Large intestine (tissue), 3 donors: ENCODE data around the gene HLA-E. TPM values are rescaled to one million over a fixed set of nuclear protein-coding genes. Genes with fewer than 3 reads are reported as not detected.
A peak's percentile ranks its signal among the peaks of the same experiment; 100 is the strongest.
"Not testable (repeated sequence)": the region's sequence is repeated elsewhere in the genome, so short reads cannot be mapped to it uniquely, and the experiment has no call there.

Experiments
- DNase-seq, 2 donors: peaks; one replicate each; pipeline versions ENCODE4 v3.0.0 to v3.0.0-alpha.2; 2013
- H3K27ac ChIP-seq: one replicate; pipeline ENCODE4 v1.5.1; 2013; ENCODE audit warnings: low read length
- H3K27me3 ChIP-seq: 2 replicates; pipeline ENCODE4 v1.6.1; 2013; ENCODE audit warnings: low read length; ENCODE audit not compliant: control insufficient read depth, insufficient read depth
- H3K36me3 ChIP-seq: 2 replicates; pipeline ENCODE4 v1.6.1; 2013; ENCODE audit warnings: low read length; ENCODE audit not compliant: control insufficient read depth, insufficient read depth
- H3K4me1 ChIP-seq: one replicate; pipeline ENCODE4 v1.6.1; 2013; ENCODE audit warnings: low read length; ENCODE audit not compliant: control insufficient read depth, insufficient read depth
- H3K4me3 ChIP-seq: one replicate; pipeline ENCODE4 v1.5.1; 2013; ENCODE audit warnings: low read length
- H3K9me3 ChIP-seq: one replicate; pipeline ENCODE4 v1.6.1; 2013; ENCODE audit warnings: mild to moderate bottlenecking, low read depth, low read length, moderate library complexity; ENCODE audit not compliant: control insufficient read depth
- WGBS: methylation state at CpG from one replicate; pipeline ENCODE4 v1.1.5; 2013; ENCODE audit warnings: low lambda C conversion rate; ENCODE audit not compliant: insufficient coverage; 5-methylcytosine and 5-hydroxymethylcytosine counted together
- polyA plus RNA-seq: library from polyadenylated mRNA; unstranded; fragments of 120-200 nt; gene quantifications from one replicate; pipeline ENCODE4 v1.2.1, GENCODE V29; 2013

The HLA-E gene
- polyA plus RNA-seq, 1 donor: 170 TPM

DNA sequence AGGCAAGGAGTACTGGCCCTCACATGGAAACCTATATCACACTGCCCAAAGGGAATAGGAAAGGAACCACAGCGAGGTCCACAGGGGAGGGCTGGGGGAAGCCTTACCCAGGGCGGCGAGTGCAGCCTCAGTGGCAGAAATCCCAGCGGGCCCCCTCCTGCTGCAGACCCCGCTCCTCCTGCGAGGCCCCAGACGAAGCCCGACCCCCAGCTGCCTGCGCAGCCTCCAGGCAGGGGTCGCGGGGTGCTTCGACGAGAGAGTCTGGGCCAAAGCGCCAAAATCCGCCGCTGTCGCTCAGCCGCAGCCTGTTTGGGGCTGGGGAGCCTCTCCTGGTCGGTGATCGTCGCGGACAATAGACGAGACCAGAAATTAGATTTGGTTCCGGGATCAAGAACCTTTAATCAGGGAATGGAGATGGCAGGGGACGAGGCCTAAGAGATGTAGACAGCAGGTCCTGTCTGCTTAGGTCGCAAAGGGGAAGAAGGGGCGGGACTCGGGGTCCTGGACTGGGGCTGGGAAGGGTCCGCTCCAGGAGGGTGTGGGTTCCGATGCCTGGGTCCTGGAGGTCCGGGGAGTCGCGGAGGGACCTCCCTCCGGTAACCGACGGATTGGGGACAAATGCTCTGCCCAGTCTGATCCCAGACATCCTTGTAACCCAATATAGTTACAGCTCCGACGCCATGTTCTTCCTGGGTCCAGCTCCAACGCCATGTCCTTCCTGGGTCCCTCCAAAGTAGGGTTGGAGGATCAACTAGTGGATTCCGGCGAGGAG, 36.4 kb upstream of the HLA-E start:
- Histone ChIP-seq H3K36me3 (no peaks in the 10 kb centered on the region), H3K27ac (no peak overlapping the region), H3K9me3 (peaks cover 9% of the 10 kb centered on the region), H3K4me3 (no peak overlapping the region), H3K4me1 (no peaks in the 10 kb centered on the region), H3K27me3 (peaks cover 94% of the 10 kb centered on the region)
- no peak for DNase-seq
- WGBS: no CpG with 5 or more reads among the region's 41 CpGs

DNA sequence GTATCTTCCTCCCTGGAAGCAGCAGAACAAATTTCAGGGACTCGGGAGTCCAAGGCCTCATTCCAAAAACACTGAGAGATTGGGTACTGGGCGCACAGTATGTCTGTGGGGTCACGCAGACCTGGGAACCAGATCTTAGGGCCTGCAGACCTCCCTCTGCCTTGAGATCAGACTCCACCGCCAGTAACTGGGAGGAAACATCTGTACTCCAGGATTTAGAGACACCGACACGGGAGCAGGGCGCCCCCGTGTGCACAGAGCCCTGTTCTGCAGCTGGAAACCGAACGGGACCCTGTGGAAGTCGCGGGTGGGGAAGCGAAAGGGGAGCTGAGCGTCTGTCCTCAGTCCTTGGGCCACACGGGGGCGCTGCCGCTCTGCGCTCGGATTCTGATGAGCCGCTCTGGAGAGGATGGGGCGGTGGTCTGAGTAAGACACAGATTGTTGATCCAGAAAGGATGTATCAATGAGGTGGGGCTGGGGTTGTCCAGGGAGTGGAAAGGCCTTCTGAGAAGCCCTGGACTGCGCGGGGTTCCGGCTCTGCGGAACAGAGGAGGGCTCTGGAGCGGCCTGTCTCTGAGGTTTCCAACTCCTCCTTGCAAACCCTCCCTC, 35.7 kb upstream of the HLA-E start:
- Histone ChIP-seq H3K36me3 (no peaks in the 10 kb centered on the region), H3K4me3 (no peak overlapping the region), H3K4me1 (no peaks in the 10 kb centered on the region), H3K27ac (no peak overlapping the region), H3K27me3 (peaks cover 94% of the 10 kb centered on the region), H3K9me3 (peaks cover 9% of the 10 kb centered on the region)
- peak; percentile 72 to 74 for DNase-seq
- WGBS: no CpG with 5 or more reads among the region's 26 CpGs

DNA sequence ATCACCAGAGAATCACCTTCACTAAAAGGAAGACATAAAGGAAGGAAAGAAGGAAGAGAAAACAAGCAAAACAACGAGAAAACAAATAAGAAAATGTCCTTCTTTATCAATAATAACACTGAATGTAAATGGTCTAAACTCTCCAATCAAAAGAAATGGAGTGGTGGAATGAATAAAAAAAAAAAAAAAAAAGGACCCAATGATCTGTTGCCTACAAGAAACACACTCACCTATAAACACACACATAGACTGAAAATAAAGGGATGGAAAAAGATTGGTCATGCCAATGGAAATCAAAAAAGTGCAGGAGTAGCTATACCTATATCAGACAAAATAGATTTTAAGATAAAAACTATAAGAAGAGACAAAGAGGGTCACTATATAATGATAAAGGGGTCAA, 30.2 kb upstream of the HLA-E start:
- Histone ChIP-seq H3K4me3 (no peak overlapping the region), H3K27ac (no peak overlapping the region), H3K4me1 (no peaks in the 10 kb centered on the region), H3K36me3 (no peaks in the 10 kb centered on the region), H3K27me3 (peaks cover 92% of the 10 kb centered on the region), H3K9me3 (peaks cover 7% of the 10 kb centered on the region)
- DNase-seq: no peak
- WGBS: no CpG with 5 or more reads among the region's 1 CpG

DNA sequence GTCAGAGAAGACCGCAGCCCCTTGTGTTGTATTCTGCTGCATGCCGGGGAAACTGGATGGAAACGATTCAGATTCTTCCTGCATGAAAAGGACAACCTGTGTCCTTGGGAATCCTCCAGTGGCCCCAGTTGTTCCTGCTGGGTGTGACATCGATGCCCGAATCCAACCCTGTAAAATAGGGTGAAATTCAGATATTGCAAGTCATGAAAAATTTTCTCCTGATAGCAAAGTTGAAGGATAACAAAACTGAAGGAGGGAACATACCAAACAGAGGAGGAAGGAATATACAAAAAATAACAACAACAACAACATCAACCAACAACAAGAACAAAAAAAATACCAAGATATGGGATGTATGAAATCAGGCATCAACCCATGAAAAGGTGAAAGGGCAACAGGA, 28.3 kb upstream of the HLA-E start:
- Histone ChIP-seq H3K27ac (no peak overlapping the region), H3K9me3 (peaks cover 10% of the 10 kb centered on the region), H3K27me3 (peaks cover 92% of the 10 kb centered on the region), H3K36me3 (no peaks in the 10 kb centered on the region), H3K4me1 (no peaks in the 10 kb centered on the region), H3K4me3 (no peak overlapping the region)
- DNase-seq: no peak
- WGBS: no CpG with 5 or more reads among the region's 5 CpGs

DNA sequence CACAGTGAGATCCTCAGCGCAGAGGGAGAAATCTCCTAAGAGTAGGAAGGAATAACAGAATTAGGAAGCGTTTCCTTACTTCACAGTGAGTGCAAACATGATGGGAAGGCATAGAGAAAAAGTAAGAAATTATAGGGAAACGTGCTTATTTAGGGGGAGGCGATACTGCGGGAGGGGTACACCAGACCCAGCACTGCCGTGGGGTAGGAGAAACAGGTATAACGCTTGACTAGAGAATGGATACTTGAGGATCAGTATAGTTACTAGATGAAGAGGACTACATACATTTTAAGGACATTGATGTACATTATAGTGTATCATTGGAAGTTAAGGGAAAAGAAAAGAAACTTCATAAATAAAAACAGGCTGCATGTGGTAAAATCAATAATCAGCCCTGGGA, 26.8 kb upstream of the HLA-E start:
- H3K27me3 ChIP-seq: peaks cover 92% of the 10 kb centered on the region
- H3K4me1 ChIP-seq: no peaks in the 10 kb centered on the region
- peaks cover 10% of the 10 kb centered on the region for H3K9me3 ChIP-seq
- H3K27ac ChIP-seq: no peak overlapping the region
- DNase-seq: no peak
- 80% methylated on average over 1 of the region's 7 CpGs for WGBS
- no peak overlapping the region for H3K4me3 ChIP-seq
- no peaks in the 10 kb centered on the region for H3K36me3 ChIP-seq

DNA sequence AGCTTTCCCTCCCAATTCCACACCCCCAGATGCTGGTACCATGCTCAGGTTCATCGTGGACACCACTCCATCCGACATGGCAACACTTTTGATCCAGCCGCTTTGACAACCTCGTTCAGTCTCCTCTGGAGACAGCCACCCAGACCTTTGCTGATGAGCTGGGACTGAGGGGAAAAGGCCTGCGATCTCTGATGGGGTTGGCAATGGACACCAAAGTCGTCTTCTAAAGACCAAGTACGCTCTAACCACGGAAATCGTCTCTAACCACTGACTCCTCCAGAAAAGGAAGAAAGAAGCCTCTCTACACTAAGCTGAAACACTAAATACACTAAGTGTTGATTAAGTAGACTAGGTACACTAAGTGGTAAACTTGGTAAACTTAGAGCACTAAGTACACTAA, 26.1 kb upstream of the HLA-E start:
- H3K9me3 ChIP-seq: peaks cover 10% of the 10 kb centered on the region
- no peak overlapping the region for H3K27ac ChIP-seq
- no CpG with 5 or more reads among the region's 9 CpGs for WGBS
- DNase-seq: no peak
- H3K27me3 ChIP-seq: peaks cover 92% of the 10 kb centered on the region
- no peaks in the 10 kb centered on the region for H3K36me3 ChIP-seq
- no peak overlapping the region for H3K4me3 ChIP-seq
- H3K4me1 ChIP-seq: no peaks in the 10 kb centered on the region

DNA sequence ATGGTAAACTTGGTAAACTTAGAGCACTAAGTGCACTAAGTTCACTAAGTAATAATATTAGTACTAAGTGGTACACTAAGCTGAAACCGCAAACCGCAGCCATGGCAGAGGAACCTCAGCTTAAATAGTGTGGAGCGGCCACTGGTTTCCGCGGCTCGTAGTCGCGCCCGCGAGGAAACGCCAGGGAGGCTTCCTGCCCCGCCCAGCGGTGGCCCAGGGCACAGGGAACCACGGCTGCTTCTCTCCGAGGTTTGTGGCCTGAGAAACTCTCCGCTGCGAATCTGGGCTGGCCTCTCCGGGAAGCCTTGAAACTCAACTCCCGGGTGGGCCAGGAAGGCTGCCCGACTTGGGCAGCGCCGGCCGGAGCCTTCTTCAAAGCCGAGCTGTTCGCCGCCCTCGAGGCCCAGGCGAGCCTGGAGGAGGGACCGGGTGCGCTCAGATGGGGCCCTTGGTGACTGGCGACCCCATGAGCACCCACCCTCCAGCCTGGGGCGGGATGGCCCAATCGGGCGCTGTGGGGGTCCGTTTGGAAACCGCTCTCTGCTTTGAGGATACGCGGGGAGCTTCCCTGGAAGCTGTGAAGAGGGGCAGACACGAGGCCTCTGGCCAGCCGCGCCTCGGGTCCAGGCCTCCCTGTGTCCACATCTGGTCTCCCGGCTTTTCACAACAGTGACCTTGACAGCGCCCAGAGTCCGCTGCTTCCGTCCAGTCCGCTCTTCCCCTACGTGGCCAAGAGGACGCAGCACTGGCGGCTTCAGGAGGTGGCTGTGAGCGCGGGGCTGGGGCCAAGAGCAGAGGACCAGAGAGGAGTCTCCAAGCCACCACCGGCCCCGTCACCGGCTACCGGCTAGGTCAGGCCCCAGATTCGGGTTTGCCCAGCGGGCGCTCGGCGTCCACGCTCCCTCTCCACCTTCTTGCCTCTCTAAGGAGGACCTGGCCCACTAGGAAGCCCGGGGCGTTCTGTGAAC, 25.4 kb upstream of the HLA-E start:
- DNase-seq: no peak
- Histone ChIP-seq H3K4me3 (no peak overlapping the region), H3K27ac (no peak overlapping the region), H3K9me3 (peaks cover 10% of the 10 kb centered on the region), H3K4me1 (no peaks in the 10 kb centered on the region), H3K27me3 (peaks cover 90% of the 10 kb centered on the region), H3K36me3 (no peaks in the 10 kb centered on the region)
- no CpG with 5 or more reads among the region's 64 CpGs for WGBS

DNA sequence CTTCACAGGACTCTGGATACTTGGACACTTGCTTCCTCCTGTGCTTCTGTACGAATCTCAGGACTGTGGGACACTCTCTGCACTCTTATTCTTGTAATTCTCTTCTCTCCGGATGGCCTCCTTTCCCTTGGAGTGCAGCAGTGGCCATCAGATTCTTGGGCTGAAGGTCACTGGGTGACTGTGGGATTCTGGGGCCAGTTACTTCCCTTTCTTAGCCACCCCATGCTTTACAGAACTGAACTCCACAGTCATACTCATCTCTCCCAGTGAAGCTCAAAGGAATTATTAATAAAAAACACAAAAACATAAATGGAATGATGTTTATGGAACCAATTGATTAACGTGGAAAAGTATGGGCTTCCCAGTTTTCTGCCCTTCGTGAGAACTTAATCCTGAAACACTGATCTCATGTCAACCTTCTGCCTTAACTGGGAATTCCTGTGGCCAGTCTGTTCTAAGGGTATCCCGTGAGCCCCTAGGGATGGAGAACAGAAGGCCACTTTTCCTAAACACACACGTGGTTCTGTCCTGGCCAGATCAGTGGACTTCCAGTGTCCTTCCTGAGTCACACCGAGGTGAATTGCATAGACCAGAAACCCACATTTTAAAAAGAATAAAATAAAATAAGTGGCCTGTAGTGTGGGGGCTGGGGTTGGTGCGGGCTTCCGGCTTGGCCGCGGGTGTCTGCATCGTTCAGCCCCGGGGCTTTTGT, 23.6 kb upstream of the HLA-E start:
- no peak overlapping the region for H3K4me3 ChIP-seq

DNA sequence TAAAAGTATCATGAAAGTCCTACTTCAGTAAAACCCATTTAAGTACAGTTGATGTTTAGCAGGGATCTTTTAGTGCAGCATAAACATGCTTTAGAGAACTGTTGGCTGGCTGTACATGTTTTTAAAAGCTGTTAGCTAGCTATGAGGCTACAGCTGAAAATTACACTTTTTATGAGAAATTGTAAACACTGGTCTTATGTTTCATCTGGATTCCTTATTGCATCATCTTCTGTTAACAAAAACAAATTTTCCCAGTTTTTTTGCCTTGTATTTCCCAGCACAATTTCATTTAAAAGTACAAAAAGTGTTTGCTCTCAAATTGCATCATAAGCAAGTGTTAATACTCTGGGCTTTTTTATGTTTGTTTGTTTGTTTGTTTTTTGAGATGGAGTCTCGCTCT, 18.3 kb upstream of the HLA-E start:
- WGBS: no CpG with 5 or more reads among the region's 1 CpG
- no peak for DNase-seq
- Histone ChIP-seq H3K9me3 (no peaks in the 10 kb centered on the region), H3K27me3 (peaks cover 39% of the 10 kb centered on the region), H3K4me3 (no peak overlapping the region), H3K36me3 (no peaks in the 10 kb centered on the region), H3K4me1 (no peaks in the 10 kb centered on the region), H3K27ac (no peak overlapping the region)

More for the DNA sequence above, 23.6 kb upstream of the HLA-E start:
- no peaks in the 10 kb centered on the region for H3K36me3 ChIP-seq
- peaks cover 10% of the 10 kb centered on the region for H3K9me3 ChIP-seq
- 8% methylated on average over 2 of the region's 13 CpGs for WGBS
- DNase-seq: no peak
- no peak overlapping the region for H3K27ac ChIP-seq
- no peaks in the 10 kb centered on the region for H3K4me1 ChIP-seq
- peaks cover 89% of the 10 kb centered on the region for H3K27me3 ChIP-seq

DNA sequence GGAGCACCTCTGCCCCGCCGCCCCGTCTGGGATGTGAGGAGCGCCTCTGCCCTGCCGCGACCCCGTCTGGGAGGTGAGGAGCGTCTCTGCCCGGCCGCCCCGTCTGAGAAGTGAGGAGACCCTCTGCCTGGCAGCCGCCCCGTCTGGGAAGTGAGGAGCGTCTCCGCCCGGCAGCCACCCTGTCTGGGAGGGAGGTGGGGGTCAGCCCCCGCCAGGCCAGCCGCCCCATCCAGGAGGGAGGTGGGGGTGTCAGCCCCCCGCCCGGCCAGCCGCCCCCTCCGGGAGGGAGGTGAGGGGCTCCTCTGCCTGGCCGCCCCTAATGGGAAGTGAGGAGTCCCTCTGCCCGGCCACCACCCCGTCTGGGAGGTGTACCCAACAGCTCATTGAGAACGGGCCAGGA, 14.2 kb upstream of the HLA-E start:
- not testable (repeated sequence) for H3K4me3 ChIP-seq, H3K27ac ChIP-seq, H3K9me3 ChIP-seq, H3K36me3 ChIP-seq, DNase-seq, H3K4me1 ChIP-seq
- peaks cover 11% of the 10 kb centered on the region for H3K27me3 ChIP-seq
- 80% methylated on average over 1 of the region's 26 CpGs for WGBS
